Activated CD4-positive, alpha-beta T cell treated with anti-CD3 and anti-CD28 coated beads for 24 hours (primary cell): ENCODE results near the gene TNNC1.

ENCODE experiments used
- DNase-seq, 2 donors: peaks; one replicate each; pipeline ENCODE4 v3.0.0-alpha.2; 2020; ENCODE audit warnings: low read depth in 2 of 2

Gene TNNC1

DNA sequence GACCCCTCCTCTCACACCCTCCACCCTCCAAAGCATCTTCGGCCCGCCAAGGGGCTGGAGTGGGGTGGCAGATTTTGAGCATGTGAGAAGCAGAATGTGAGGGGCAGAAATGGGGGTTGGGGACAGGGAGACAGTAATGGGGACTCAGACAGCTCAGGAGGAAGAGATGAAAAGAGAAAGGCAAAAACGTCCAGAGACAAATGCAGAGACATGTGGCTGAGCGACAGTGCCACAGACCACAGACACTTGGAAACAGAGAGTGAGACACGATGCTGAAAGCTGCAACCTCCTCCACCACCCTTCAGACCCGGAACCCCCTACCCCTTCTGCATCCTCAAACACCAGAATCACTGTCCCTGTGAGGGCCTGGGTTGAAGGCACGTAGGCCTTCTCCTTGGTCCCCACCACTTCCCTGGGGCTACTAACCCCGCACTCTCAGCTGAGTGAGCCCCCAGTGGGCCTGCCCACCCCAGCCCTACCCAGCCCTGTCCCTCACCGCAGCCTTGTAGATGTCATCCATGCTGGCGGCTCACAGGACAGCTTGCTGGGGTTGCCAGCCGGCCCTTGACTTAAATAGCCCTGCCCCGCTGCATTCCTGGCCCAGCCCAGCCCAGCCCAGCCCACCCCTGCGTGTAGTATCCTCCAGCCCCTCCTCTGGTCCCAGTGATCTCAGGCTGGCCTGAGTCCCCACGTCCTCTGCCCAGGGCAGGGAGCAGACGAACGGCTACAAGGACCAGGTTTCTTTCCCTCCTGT is at the start of gene TNNC1:
Gene TNNC1 (minus strand): TSS at position 546 of the 754 bp plus-strand sequence. CDS start 26 bp downstream, at position 520.
- no peak for DNase-seq

DNA sequence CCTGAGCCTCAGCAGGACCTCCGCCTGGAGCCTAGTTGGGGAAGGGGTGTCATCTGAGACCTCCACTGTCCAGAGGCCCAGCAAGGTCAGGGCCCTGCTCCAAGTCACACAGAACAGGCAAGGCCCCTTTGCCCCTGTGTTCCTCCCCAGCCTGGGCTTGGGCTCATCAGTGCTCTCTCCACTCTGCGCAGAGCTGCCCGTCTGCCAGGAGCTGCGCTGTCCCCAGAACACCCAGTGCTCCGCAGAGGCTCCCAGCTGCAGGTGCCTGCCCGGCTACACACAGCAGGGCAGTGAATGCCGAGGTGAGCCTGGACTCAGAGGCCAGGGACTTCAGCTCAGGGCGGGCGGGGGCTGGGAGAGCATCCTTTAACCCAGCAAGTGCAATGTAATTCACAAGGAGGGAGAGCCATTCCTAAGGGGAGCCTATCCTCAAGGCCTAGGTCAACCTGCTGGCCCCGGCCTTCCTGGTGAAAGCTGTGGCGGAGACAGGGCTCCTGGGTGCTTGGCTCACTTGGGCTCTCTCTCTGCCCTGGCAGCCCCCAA is 49.0 kb upstream of the TNNC1 start:
- no peak for DNase-seq

- DNase-seq = no peak
Observed at GRCh38 chr3:52502001-52502400, 48.2 kb upstream of the TNNC1 start.

- DNase-seq = no peak
Observed at GRCh38 chr3:52501046-52501445, 47.2 kb upstream of the TNNC1 start.

GRCh38 chr3:52498137-52499054 is 44.6 kb upstream of the TNNC1 start:
- DNase-seq = no peak

GRCh38 chr3:52495777-52496602 is 42.1 kb upstream of the TNNC1 start:
- no peak for DNase-seq

- no peak for DNase-seq
Observed at GRCh38 chr3:52494886-52495495, 41.1 kb upstream of the TNNC1 start, which contains the start of gene STAB1. TSS of gene STAB1 (plus strand) at chr3:52495338. CDS start at chr3:52495414, 76 bp downstream.

GRCh38 chr3:52494445-52494844 is 40.6 kb upstream of the TNNC1 start:
- DNase-seq = no peak

DNA sequence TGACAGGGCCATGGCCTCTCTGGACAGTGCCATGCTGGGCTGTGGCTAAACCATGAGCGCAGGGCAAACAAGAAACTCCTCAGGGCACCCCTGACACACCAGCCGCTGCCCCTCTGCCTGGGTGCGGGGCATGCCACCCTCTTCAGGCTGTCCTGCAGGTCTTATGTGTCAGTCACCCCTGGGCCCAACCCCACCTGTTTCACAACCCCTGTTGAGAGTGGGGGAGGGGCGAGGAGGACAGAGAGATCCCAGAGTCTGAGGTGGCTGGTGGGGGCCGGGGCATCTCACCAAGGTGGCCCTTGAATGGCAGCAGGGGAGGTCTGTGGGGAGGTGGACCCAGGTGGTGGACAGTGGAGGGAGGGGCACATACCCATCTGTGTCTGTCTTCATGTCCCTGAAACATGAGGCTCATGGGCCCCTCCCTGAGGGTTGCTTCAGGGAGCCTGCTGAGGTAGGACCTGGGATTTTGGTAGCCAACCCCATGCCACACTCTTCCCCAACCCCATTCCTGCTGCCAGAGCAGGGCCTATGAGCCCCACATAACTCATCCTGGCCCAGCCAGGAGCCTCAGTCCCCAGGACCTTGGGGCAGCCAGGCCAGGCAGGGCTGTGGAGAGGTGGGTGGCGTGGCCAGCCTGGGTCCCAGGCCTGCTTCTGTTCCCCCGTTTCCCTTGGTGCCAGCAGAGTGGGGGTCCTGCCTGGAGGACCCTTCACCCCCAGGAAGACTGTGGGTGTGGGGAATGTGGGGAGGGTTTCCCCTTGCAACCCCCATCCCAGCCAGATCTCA is 39.6 kb upstream of the TNNC1 start:
- DNase-seq = no peak

GRCh38 chr3:52492059-52492458 is 38.2 kb upstream of the TNNC1 start:
- no peak for DNase-seq

DNA sequence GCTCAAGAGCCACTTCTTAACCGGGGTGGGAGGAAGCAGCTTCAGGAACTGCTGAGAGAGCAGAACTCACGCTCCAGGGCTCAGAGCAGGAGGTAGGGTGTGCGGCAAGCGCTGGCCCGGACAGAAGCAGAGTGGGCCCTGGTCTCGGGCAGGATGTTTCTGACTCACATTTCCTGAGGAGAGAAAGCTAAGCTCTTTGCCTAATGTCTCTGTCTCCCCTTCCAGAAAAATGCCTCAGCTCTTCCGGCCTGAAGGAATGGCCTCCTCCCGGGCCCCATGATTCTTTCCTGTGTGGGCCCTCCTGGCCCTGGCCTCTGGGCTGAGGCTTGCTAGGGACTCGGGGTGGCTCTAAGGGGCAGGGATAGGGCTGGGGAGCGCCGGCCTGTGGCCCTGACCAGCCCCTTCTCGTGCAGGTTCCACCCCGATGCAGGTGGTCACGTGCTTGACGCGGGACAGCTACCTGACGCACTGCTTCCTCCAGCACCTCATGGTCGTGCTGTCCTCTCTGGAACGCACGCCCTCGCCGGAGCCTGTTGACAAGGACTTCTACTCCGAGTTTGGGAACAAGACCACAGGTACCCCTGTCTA is 37.2 kb upstream of the TNNC1 start:
- no peak for DNase-seq

DNA sequence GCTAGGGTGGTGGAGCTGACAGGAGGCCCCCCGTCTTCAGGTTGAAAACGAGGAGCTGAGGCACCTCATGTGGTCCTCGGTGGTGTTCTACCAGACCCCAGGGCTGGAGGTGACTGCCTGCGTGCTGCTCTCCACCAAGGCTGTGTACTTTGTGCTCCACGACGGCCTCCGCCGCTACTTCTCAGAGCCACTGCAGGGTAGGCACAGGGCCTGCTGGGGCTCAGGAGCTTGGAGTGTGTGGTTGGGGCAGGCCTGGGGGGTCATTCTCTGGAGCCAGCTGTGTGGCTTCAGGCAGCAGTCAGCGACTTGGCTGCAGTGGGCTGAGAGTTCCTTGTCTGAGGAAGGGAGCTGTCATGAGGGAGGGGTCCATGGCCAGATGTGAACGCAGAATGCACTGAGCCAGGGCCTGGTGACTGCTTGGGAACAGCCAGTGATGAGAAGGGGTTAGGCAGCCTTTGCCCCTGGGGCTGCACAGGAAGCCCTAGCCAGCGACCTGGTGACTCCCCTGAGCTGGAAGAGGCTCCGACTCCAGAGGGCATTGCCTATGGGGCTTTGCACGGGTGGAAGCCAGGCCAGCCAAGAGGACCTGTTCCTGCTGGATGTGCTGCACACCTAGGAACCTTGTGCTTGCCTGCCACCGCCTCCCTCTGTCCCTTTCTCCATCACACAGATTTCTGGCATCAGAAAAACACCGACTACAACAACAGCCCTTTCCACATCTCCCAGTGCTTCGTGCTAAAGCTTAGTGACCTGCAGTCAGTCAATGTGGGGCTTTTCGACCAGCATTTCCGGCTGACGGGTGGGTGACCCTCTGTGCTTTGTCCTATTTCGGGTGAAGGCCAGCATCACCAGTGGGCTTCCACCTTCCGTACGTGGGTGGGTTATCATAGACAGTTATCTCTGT is 36.4 kb upstream of the TNNC1 start:
- no peak for DNase-seq

GRCh38 chr3:52489453-52489852 is 35.6 kb upstream of the TNNC1 start:
- DNase-seq = no peak

DNA sequence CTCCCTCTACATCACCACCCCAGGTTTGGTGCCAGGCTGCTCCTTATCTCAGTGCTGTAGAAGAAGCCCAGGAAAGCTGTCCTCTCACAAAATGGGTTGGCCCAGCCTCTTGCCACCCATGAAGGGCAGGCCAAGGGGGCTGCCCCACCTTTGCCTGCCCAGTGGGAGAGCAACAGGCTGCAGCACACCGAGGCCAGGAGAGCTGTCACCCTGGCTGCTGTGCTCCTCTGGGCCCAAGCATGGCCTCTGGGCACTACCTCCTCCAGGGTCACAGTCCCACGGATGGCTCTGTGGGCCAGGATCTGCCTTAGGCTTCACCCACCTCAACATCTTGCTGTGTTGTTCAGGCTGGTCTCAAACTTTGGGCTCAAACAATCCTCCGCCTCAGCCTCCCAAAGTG is 34.9 kb upstream of the TNNC1 start:
- DNase-seq = no peak

DNA sequence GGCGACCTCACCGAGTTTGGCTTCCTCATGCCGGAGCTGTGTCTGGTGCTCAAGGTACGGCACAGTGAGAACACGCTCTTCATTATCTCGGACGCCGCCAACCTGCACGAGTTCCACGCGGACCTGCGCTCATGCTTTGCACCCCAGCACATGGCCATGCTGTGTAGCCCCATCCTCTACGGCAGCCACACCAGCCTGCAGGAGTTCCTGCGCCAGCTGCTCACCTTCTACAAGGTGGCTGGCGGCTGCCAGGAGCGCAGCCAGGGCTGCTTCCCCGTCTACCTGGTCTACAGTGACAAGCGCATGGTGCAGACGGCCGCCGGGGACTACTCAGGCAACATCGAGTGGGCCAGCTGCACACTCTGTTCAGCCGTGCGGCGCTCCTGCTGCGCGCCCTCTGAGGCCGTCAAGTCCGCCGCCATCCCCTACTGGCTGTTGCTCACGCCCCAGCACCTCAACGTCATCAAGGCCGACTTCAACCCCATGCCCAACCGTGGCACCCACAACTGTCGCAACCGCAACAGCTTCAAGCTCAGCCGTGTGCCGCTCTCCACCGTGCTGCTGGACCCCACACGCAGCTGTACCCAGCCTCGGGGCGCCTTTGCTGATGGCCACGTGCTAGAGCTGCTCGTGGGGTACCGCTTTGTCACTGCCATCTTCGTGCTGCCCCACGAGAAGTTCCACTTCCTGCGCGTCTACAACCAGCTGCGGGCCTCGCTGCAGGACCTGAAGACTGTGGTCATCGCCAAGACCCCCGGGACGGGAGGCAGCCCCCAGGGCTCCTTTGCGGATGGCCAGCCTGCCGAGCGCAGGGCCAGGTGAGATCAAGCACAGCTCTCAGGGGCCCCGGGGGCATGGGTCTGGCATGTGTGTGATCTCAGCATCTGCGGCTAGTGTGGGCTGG is 34.2 kb upstream of the TNNC1 start:
- DNase-seq = no peak

DNA sequence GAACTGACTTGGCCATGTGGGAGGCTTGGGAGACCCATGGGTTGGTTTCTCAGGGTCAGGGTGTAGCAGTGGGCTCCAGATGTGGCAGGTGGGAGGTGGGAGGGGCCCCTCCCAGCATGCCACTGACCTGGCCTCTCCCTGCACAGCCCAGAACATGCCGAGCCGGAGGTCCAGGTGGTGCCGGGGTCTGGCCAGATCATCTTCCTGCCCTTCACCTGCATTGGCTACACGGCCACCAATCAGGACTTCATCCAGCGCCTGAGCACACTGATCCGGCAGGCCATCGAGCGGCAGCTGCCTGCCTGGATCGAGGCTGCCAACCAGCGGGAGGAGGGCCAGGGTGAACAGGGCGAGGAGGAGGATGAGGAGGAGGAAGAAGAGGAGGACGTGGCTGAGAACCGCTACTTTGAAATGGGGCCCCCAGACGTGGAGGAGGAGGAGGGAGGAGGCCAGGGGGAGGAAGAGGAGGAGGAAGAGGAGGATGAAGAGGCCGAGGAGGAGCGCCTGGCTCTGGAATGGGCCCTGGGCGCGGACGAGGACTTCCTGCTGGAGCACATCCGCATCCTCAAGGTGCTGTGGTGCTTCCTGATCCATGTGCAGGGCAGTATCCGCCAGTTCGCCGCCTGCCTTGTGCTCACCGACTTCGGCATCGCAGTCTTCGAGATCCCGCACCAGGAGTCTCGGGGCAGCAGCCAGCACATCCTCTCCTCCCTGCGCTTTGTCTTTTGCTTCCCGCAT is 33.4 kb upstream of the TNNC1 start:
- DNase-seq = no peak
